Stimulated activated CD8-positive, alpha-beta memory T cell treated with anti-CD3 and anti-CD28 coated beads, Interleukin-4, amount 100 ng/mL, for 24 hours (primary cell): ENCODE data around the gene CCDC12.

Experiments used
- DNase-seq: peaks from one replicate; pipeline ENCODE4 v3.0.0-alpha.2; 2020; ENCODE audit warnings: low read depth

The CCDC12 gene

GRCh38 chr3:46906471-46907058 is 70.0 kb downstream of the CCDC12 start:
- no peak for DNase-seq

- DNase-seq, result no peak
Measured at GRCh38 chr3:46905661-46906451, 70.7 kb downstream of the CCDC12 start.

- DNase-seq, result no peak
Measured at GRCh38 chr3:46905213-46905560, 71.4 kb downstream of the CCDC12 start.

GRCh38 chr3:46904303-46905212 is 72.0 kb downstream of the CCDC12 start:
- DNase-seq, result no peak

GRCh38 chr3:46903341-46904302 is 72.9 kb downstream of the CCDC12 start:
- DNase-seq, result no peak

GRCh38 chr3:46902188-46902631 is 74.3 kb downstream of the CCDC12 start:
- no peak for DNase-seq

GRCh38 chr3:46901591-46902187 is 74.9 kb downstream of the CCDC12 start:
- no peak for DNase-seq

GRCh38 chr3:46901061-46901460 is 75.5 kb downstream of the CCDC12 start:
- DNase-seq, result no peak

GRCh38 chr3:46900356-46900755 is 76.2 kb downstream of the CCDC12 start:
- DNase-seq, result no peak

GRCh38 chr3:46900007-46900292 is 76.6 kb downstream of the CCDC12 start:
- no peak for DNase-seq

- DNase-seq, result no peak
Measured at GRCh38 chr3:46899151-46900006, 77.2 kb downstream of the CCDC12 start.

GRCh38 chr3:46898321-46899150 is 78.0 kb downstream of the CCDC12 start:
- DNase-seq, result no peak

GRCh38 chr3:46897829-46898320 is 78.7 kb downstream of the CCDC12 start:
- no peak for DNase-seq

GRCh38 chr3:46897031-46897430 is 79.5 kb downstream of the CCDC12 start:
- DNase-seq, result no peak

GRCh38 chr3:46896386-46896785 is 80.2 kb downstream of the CCDC12 start:
- DNase-seq, result no peak

GRCh38 chr3:46895761-46896160 is 80.8 kb downstream of the CCDC12 start:
- no peak for DNase-seq

- DNase-seq, result peak; percentile 71
Measured at GRCh38 chr3:46895204-46895660, 81.3 kb downstream of the CCDC12 start.

GRCh38 chr3:46894256-46894655 is 82.3 kb downstream of the CCDC12 start:
- DNase-seq, result no peak

- no peak for DNase-seq
Measured at GRCh38 chr3:46893763-46894162, 82.8 kb downstream of the CCDC12 start.
